Stomach (tissue), 9 donors: ENCODE measurements around the gene MAP7. TPM values are rescaled to one million over a fixed set of nuclear protein-coding genes. Genes with fewer than 3 reads are reported as not detected.

Source experiments
- DNase-seq, 2 donors: peaks; one replicate each; pipeline versions ENCODE4 v3.0.0 to v3.0.0-alpha.2; 2013 to 2019
- H3K27ac ChIP-seq, 5 donors: fragments of 200-600 bp in 4 of 5; sonication (generic) in 4 of 5; one replicate each; pipeline ENCODE4 v1.5.1; 2013 to 2019; ENCODE audit warnings: mild to moderate bottlenecking in 1 of 5, moderate library complexity in 1 of 5
- H3K27me3 ChIP-seq, 3 donors: fragments of 200-600 bp; sonication (generic); one replicate each; pipeline ENCODE4 v1.5.1; 2017 to 2019; ENCODE audit warnings: mixed run types in 1 of 3
- H3K36me3 ChIP-seq, 4 donors: fragments of 200-600 bp; sonication (generic); 1 replicate in 3 of 4; 2 replicates in 1 of 4; pipeline ENCODE4 v1.5.1; 2016 to 2019
- H3K4me1 ChIP-seq, 4 donors: fragments of 200-600 bp; sonication (generic); one replicate each; pipeline ENCODE4 v1.5.1; 2016 to 2019
- H3K4me3 ChIP-seq, 4 donors: fragments of 200-600 bp; sonication (generic) in 3 of 4; one replicate each; pipeline ENCODE4 v1.5.1; 2016 to 2019; ENCODE audit warnings: mild to moderate bottlenecking in 1 of 4
- H3K9me3 ChIP-seq, 4 donors: fragments of 200-600 bp; sonication (generic); one replicate each; pipeline ENCODE4 v1.5.1; 2016 to 2019
- CTCF ChIP-seq, 7 experiments: fragments of 450-650 bp in 4 of 7; fragments of 200-600 bp in 3 of 7; sonication (generic) in 3 of 7; IDR thresholded peaks; one replicate each; pipeline ENCODE4 v1.5.1; 2016 to 2019; ENCODE audit warnings: antibody characterized with exemption in 7 of 7, control low read depth in 2 of 7, mild to moderate bottlenecking in 1 of 7
- EP300 ChIP-seq: sonication (generic); formaldehyde crosslinking; IDR thresholded peaks from one replicate; pipeline ENCODE4 v1.6.1; 2017; ENCODE audit warnings: antibody characterized with exemption
- POLR2A ChIP-seq, 4 donors: fragments of 450-650 bp; IDR thresholded peaks; one replicate each; pipeline ENCODE4 v1.6.1; 2016; ENCODE audit warnings: antibody characterized with exemption in 4 of 4, control low read depth in 2 of 4, mild to moderate bottlenecking in 1 of 4, moderate library complexity in 1 of 4
- POLR2AphosphoS5 ChIP-seq, 3 donors: sonication (generic); formaldehyde crosslinking; IDR thresholded peaks; one replicate each; pipeline ENCODE4 v1.6.1; 2016; ENCODE audit warnings: antibody characterized with exemption in 3 of 3
- WGBS, 5 donors: extraction: QIAGEN DNeasy Blood & Tissue Kit in 3 of 5; methylation state at CpG; one replicate each; pipeline versions ENCODE4 v1.1.5 to v1.1.7; 2013 to 2018; 5-methylcytosine and 5-hydroxymethylcytosine counted together
- intact Hi-C: fragments of 100-400 bp; cut with DNase I; formaldehyde crosslinking; loops from one replicate; pipeline ENCODE4 v1.15.1; 2023; ENCODE audit warnings: low total_unique reads
- polyA plus RNA-seq, 3 donors: library from polyadenylated mRNA; stranded (reverse); fragments of 200-250 nt; gene quantifications; one replicate each; pipeline ENCODE4 v1.2.3, GENCODE V29; 2013
- total RNA-seq, 5 donors: library from RNA; depleted of rRNA; stranded (reverse); fragments of >200 nt; gene quantifications; one replicate each; pipeline versions ENCODE4 v1.1.0 to v1.2.3, GENCODE V29; 2014 to 2016
- donor health status: healthy with polysubstance abuse.
- donor health status: Bipolar disorder and iron deficiency.
- donor health status: healthy.

The MAP7 gene
- total and polyA plus RNA-seq, 8 donors = 2.3 to 28.3 (median 9.7) TPM

GRCh38 chr6:136408204-136408603, 142.0 kb downstream of the MAP7 start:
- H3K27me3 ChIP-seq = no peaks in the 10 kb centered on the region
- 58 to 80% (median 76%) methylated on average over 4 of the region's 4 CpGs for WGBS, 5 donors
- no peak for TF ChIP-seq EP300
- TF ChIP-seq POLR2AphosphoS5 (IDR thresholded peaks at IDR 0.05) = no peak
- H3K4me3 ChIP-seq = no peak overlapping the region
- intact Hi-C loops = no loop called here
- H3K36me3 ChIP-seq = no peaks in the 10 kb centered on the region
- no peak overlapping the region for H3K27ac ChIP-seq
- H3K4me1 ChIP-seq = peaks cover 0 to 26% (median 0%) of the 10 kb centered on the region in 4 donors
- DNase-seq = no peak
- H3K9me3 ChIP-seq = no peaks in the 10 kb centered on the region

- 57 to 78% (median 68%) methylated on average over 3 of the region's 3 CpGs for WGBS, 5 donors
- H3K4me3 ChIP-seq = no peak overlapping the region
- TF ChIP-seq CTCF (IDR thresholded peaks at IDR 0.05) (no peak), POLR2AphosphoS5 (IDR thresholded peaks at IDR 0.05) (no peak), EP300 (no peak), POLR2A (IDR thresholded peaks at IDR 0.05) (no peak)
- intact Hi-C loops = no loop called here
- no peaks in the 10 kb centered on the region for H3K36me3 ChIP-seq
- H3K27ac ChIP-seq = peak overlapping the region in 1 of 5 donors; percentile 42
- no peaks in the 10 kb centered on the region for H3K9me3 ChIP-seq
- H3K4me1 ChIP-seq = peaks cover 0 to 26% (median 0%) of the 10 kb centered on the region in 4 donors
- no peaks in the 10 kb centered on the region for H3K27me3 ChIP-seq
- DNase-seq = no peak
Observed at GRCh38 chr6:136405420-136406029, 144.7 kb downstream of the MAP7 start.

GRCh38 chr6:136404627-136405419, 145.4 kb downstream of the MAP7 start:
- Histone ChIP-seq H3K4me1 (peaks cover 0 to 26% (median 0%) of the 10 kb centered on the region in 4 donors), H3K9me3 (no peaks in the 10 kb centered on the region), H3K27me3 (no peaks in the 10 kb centered on the region), H3K36me3 (no peaks in the 10 kb centered on the region), H3K27ac (peak overlapping the region in 1 of 5 donors; percentile 42), H3K4me3 (no peak overlapping the region)
- WGBS, 5 donors = 55 to 67% (median 59%) methylated on average over 6 of the region's 6 CpGs
- no peak for DNase-seq
- intact Hi-C loops = no loop called here
- TF ChIP-seq EP300 = no peak
- no peak for TF ChIP-seq POLR2A (IDR thresholded peaks at IDR 0.05)
- no peak for TF ChIP-seq POLR2AphosphoS5 (IDR thresholded peaks at IDR 0.05)
- no peak for TF ChIP-seq CTCF (IDR thresholded peaks at IDR 0.05)

- H3K4me1 ChIP-seq = peaks cover 0 to 26% (median 0%) of the 10 kb centered on the region in 4 donors
- no peak overlapping the region for H3K27ac ChIP-seq
- no peaks in the 10 kb centered on the region for H3K27me3 ChIP-seq
- DNase-seq = no peak
- no peaks in the 10 kb centered on the region for H3K36me3 ChIP-seq
- no peaks in the 10 kb centered on the region for H3K9me3 ChIP-seq
- 75 to 86% (median 78%) methylated on average over 3 of the region's 3 CpGs for WGBS, 5 donors
- no peak overlapping the region for H3K4me3 ChIP-seq
- no peak for TF ChIP-seq EP300
- TF ChIP-seq CTCF (IDR thresholded peaks at IDR 0.05) = no peak
- TF ChIP-seq POLR2AphosphoS5 (IDR thresholded peaks at IDR 0.05) = no peak
- no peak for TF ChIP-seq POLR2A (IDR thresholded peaks at IDR 0.05)
- intact Hi-C loops = no loop called here
Observed at GRCh38 chr6:136404007-136404406, 146.2 kb downstream of the MAP7 start.
